A673 (cell line): ENCODE measurements around the gene OR6M1. TPM values are rescaled to one million over a fixed set of nuclear protein-coding genes. Genes with fewer than 3 reads are reported as not detected.

Source experiments
- BruUV-seq: library from RNA; stranded (reverse); fragments of 400-500 nt; replicated peaks from 2 replicates; lab custom pipeline; 2021; lab: Mats Ljungman, UMichigan
- CTCF ChIA-PET: fragments of 300-600 bp; sonication (Branson Sonifier 250); formaldehyde crosslinking; loops from one replicate; lab custom pipeline; 2022; ENCODE audit warnings: antibody characterized with exemption; lab: Charles Lee
- POLR2A ChIA-PET: fragments of 300-600 bp; sonication (Branson Sonifier 250); formaldehyde crosslinking; loops from one replicate; lab custom pipeline; 2022; ENCODE audit warnings: antibody characterized with exemption; ENCODE audit not compliant: low non-redundant PET; lab: Charles Lee
- DNase-seq: peaks from one replicate; pipeline ENCODE4 v3.0.0-alpha.2; 2015; ENCODE audit warnings: low spot score
- H3K27ac ChIP-seq: fragments of 200-600 bp; sonication (generic); 2 replicates; pipeline ENCODE4 v1.5.1; 2016; ENCODE audit warnings: mixed run types, low read depth, mild to moderate bottlenecking, mixed read lengths, antibody characterized with exemption, low read length; ENCODE audit not compliant: poor library complexity, severe bottlenecking
- H3K27me3 ChIP-seq: fragments of 200-600 bp; sonication (generic); replicated peaks from 2 replicates; pipeline ENCODE4 v1.6.1; 2017; ENCODE audit warnings: mixed run types, low read depth, mild to moderate bottlenecking, mixed read lengths, antibody characterized with exemption, low read length; ENCODE audit not compliant: insufficient read depth, poor library complexity
- H3K36me3 ChIP-seq: fragments of 200-600 bp; sonication (generic); 2 replicates; pipeline ENCODE4 v1.6.1; 2016; ENCODE audit warnings: mixed run types, mild to moderate bottlenecking, mixed read lengths, antibody characterized with exemption, low read length; ENCODE audit not compliant: insufficient read depth, poor library complexity, severe bottlenecking
- H3K4me1 ChIP-seq: fragments of 200-600 bp; sonication (generic); 2 replicates; pipeline ENCODE4 v1.6.1; 2017; ENCODE audit warnings: mixed run types, mild to moderate bottlenecking, mixed read lengths, antibody characterized with exemption, low read length; ENCODE audit not compliant: insufficient read depth, poor library complexity, severe bottlenecking
- H3K4me3 ChIP-seq: fragments of 200-600 bp; sonication (generic); 2 replicates; pipeline ENCODE4 v1.5.1; 2016; ENCODE audit warnings: low read depth, mixed run types, mild to moderate bottlenecking, mixed read lengths, low read length; ENCODE audit not compliant: poor library complexity, severe bottlenecking
- H3K9me3 ChIP-seq: fragments of 200-600 bp; sonication (generic); 2 replicates; pipeline ENCODE4 v1.6.1; 2016; ENCODE audit warnings: mixed run types, low read depth, mild to moderate bottlenecking, mixed read lengths, antibody characterized with exemption, low read length; ENCODE audit not compliant: poor library complexity, severe bottlenecking
- EZH2 ChIP-seq: fragments of 200-600 bp; sonication (generic); IDR thresholded peaks from 2 replicates; pipeline ENCODE4 v1.6.1; 2017; ENCODE audit warnings: borderline replicate concordance, low read depth, mild to moderate bottlenecking, mixed read lengths, antibody characterized with exemption, low read length; ENCODE audit not compliant: poor library complexity, severe bottlenecking
- intact Hi-C: fragments of 100-400 bp; cut with micrococcal nuclease; formaldehyde crosslinking; loops from one replicate; pipeline ENCODE4 v1.10.0; 2022; ENCODE audit not compliant: unreplicated experiment
- total RNA-seq: library from RNA; stranded (reverse); gene quantifications from 2 replicates; pipeline ENCODE4 v1.2.3, GENCODE V29; 2021
- TF ChIP-seq, protein P1 (sequence below): fragments of 300-800, 200-600 bp; sonication (generic); conservative IDR thresholded peaks from 2 replicates; pipeline ENCODE4 v1.5.1; 2017; ENCODE audit warnings: low read depth, mild to moderate bottlenecking, antibody characterized with exemption, low read length, moderate library complexity, mixed read lengths

OR6M1 gene
- total RNA-seq, 1 experiment from 2014 or later = not detected

DNA sequence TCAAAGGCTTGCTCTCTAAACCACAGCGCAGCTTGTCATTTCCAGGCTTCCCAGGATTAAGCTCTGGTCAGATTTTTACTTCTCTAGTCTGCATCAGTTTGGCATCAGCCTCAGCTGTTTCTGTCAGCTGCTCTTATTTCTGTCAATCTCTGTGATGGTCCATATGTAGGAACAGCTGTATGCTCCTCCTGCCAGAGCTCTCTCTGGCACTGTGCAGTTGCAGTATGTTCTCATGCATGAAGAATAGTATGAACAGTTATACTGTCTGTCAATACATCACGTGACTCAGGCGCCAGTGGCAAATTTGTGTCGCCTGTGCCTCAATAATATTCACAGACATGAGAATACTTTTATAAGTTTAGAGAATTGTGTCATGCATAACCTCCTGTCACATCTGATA lies 6.7 kb downstream of the OR6M1 start:
- no peak overlapping the region for H3K4me3 ChIP-seq
- no peak overlapping the region for H3K27ac ChIP-seq
- DNase-seq = no peak
- H3K36me3 ChIP-seq = no peaks in the 10 kb centered on the region
- H3K4me1 ChIP-seq = no peaks in the 10 kb centered on the region
- ChIA-PET POLR2A (interaction anchor here (0.6 to 0.7 kb wide), 2 partner anchors 376 to 1808 kb away, joined by 3 to 4 read pairs; no protein-coding TSS in a partner anchor), CTCF (no interaction called here)
- H3K27me3 ChIP-seq = no peaks in the 10 kb centered on the region
- intact Hi-C loops = no loop called here
- no peaks in the 10 kb centered on the region for H3K9me3 ChIP-seq
- BruUV-seq = no TSS peak
- TF ChIP-seq, protein P1, sequence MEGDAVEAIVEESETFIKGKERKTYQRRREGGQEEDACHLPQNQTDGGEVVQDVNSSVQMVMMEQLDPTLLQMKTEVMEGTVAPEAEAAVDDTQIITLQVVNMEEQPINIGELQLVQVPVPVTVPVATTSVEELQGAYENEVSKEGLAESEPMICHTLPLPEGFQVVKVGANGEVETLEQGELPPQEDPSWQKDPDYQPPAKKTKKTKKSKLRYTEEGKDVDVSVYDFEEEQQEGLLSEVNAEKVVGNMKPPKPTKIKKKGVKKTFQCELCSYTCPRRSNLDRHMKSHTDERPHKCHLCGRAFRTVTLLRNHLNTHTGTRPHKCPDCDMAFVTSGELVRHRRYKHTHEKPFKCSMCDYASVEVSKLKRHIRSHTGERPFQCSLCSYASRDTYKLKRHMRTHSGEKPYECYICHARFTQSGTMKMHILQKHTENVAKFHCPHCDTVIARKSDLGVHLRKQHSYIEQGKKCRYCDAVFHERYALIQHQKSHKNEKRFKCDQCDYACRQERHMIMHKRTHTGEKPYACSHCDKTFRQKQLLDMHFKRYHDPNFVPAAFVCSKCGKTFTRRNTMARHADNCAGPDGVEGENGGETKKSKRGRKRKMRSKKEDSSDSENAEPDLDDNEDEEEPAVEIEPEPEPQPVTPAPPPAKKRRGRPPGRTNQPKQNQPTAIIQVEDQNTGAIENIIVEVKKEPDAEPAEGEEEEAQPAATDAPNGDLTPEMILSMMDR = no peak
- no peak for TF ChIP-seq EZH2

DNA sequence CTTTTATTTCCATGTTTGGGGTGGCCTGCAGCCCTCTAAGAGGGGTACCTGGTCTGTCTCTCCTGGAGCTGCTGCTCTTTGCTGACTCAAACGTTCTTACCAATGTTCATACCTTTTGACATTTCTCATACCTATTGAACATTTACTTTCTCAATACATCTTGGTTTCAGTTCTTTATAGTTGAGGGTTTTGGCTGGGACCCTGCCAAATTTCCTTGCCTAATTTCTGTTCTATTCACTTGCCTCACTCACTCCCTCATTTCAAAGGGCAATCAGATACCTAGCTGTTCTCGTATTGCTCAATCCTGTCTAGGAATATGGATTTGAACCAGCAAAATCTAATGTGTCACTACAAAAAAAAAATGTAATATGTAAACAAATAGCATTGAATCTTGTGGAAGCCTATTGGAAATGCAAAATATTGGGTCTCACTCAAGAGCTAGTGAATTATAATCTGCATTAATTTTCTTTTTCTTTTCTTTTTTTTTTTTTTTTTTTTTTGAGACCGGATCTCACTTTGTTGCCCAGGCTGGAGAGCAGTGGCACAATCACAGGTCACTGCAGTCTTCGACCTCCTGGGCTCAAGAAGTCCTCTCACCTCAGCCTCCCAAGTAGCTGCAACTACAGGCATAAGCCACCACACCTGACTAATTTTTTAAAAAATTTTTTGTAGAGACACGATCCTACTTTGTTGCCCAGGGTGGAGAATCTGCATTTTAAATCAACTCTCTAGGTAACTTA lies 7.5 kb downstream of the OR6M1 start:
- H3K4me1 ChIP-seq = no peaks in the 10 kb centered on the region
- H3K4me3 ChIP-seq = no peak overlapping the region
- no peak for DNase-seq
- H3K27ac ChIP-seq = no peak overlapping the region
- H3K27me3 ChIP-seq = no peaks in the 10 kb centered on the region
- intact Hi-C loops = no loop called here
- no peaks in the 10 kb centered on the region for H3K9me3 ChIP-seq
- no peak for TF ChIP-seq EZH2
- TF ChIP-seq, protein P1 = no peak
- POLR2A ChIA-PET = interaction anchor here (0.6 to 0.7 kb wide), 2 partner anchors 375 to 1809 kb away, joined by 3 to 4 read pairs; no protein-coding TSS in a partner anchor
- no peaks in the 10 kb centered on the region for H3K36me3 ChIP-seq
- CTCF ChIA-PET = no interaction called here
- no TSS peak for BruUV-seq

DNA sequence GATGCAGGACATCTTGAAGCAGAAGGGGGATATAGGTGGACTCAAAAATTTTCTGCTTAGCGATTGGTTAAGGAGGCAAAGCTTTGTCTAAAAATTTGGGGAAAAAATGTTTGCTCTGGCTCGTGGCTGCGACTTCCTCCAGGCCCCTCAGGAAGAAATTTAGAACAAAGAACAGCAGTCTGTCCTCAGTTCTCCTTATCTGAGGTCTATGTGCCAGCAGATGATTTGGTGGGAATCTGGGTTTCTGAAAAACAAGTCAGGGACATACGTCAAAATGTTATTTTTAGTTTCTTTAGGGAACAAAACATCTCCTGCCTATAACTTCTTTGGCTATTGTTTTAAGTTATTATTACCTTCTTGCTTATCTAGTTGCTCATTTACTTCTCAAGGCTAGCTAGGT lies 8.1 kb downstream of the OR6M1 start:
- Histone ChIP-seq H3K27me3 (no peaks in the 10 kb centered on the region), H3K9me3 (no peaks in the 10 kb centered on the region), H3K4me3 (no peak overlapping the region), H3K4me1 (no peaks in the 10 kb centered on the region), H3K36me3 (no peaks in the 10 kb centered on the region), H3K27ac (no peak overlapping the region)
- intact Hi-C loops = no loop called here
- TF ChIP-seq, protein P1 = no peak
- no peak for TF ChIP-seq EZH2
- ChIA-PET POLR2A (no interaction called here), CTCF (no interaction called here)
- BruUV-seq = no TSS peak
- no peak for DNase-seq
